ENCODE results near the gene THEMIS2.

THEMIS2 gene

DNA sequence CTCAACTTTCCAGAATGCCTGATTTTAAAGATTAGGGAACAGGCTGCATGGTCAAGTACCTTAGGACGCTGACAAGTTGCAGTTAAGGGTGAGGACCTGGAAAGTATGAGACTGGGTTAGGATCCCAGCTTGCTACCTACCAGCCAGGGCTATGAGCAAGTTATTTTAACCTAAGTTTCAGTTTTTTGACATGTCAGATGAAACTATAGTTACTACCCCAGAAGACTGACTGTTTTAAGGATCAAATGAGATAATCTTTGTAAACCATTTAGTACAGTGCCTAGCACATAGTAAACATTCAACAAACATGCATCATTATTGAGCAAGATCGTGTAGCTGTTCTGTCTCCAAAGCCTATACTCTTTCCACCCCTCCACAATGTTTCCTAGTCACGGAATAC lies 14.4 kb downstream of the THEMIS2 start:
- DNase-seq: no peak

DNA sequence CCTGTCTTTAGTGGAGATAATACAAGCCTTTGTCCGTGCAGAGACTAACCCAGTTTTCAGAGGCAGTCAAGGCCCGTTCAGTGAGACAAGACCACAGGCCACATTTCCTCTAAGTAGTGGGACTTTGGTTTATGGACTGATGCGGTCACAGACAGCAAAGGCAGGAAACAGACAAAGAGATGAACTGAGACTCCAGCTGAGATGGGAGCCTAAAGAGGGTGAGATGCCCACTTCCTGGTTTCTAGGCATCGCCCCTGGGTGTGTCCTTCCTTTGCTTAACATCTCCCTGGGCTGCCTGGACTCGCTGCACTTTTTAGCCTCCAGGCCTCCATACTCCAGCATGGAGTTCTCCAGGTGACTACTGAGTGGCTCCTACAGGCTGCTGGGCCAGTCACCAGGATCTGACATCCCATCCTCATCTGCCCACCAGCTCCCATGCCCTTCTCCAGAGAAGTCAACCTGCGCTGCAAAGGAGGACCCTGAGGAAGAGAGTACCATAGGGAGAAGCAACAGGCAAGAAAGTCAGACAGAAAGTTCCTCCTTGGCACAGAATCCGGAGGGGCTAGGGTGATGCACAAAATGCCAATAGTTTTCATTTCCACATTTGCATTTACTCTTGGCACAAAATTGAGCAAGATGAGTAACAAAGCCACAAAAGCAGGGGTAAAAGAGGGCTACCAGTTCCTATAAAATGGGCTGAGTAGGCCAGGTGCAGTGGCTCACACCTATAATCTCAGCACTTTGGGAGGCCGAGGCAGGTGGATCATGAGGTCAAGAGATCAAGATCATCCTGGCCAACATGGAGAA lies 15.1 kb downstream of the THEMIS2 start:
- peak; percentile 68 for DNase-seq

DNA sequence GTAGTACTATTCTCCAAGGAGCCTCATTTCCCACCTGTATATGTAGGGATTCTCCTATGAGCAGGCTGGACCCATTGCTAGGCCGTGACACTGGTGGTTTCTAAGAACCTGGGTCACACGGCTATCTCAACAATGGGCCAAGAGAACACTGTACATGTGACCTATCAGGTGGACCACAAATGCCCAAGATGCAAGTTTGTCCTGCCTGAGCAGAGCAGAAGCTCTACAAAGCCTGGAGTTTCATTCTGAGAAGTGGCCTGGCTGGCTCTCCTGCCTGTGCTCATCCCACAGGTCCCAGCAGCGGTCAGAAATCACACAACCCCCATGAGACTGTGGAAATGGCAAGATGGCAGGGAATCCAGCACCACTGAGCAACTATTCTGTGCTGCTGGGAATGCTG lies 17.2 kb downstream of the THEMIS2 start:
- DNase-seq: no peak

DNA sequence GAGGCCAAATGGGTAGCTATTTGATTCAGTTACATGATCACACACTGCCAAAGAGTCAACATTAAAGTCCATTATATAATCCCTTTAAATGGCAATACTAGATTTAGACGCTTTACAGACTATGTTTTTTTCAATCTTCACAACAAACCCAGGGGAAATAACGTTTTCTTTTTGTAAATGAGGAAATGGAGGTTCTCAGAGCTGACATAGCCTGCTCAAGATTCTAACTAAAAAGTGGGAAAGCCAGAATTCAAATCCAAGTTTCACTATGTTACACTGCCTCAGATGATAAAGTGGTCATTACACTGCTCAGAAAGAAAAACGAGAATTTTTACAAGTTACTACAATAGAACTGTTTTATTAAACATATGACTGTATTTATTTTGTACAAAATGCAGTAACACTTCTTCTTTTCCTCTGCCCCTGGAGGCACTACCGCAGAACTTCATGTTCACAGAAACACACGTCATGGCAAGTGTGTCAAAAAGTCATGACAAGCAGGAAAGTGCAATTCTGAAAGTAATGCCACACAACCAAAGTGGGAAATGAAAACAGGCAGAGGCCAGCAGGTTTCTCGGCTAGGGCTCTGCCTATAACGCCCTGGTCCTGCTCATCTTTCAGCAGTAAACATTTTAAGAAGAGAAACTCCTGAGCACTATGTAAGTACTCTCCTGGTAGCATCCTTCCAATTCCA lies 19.0 kb downstream of the THEMIS2 start:
- no peak for DNase-seq

DNA sequence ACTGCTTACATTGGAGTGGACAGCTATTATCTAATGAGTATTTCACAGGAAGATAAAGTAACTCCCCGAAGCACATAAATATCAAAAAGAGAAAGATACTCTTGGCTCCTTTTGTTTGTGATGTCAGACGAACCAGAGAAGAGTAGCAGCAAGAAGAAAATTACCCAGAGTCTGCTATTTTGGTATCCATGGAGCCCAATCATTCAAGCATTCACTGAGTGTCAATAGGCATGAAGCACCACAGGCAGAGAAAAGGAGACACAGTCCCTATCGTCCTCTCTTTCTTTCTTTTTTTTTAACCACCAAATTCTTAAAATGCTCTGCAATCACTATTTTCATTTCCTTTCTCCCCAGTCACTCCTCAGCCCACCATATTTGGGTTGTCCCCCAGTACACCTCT lies 22.2 kb downstream of the THEMIS2 start:
- DNase-seq: no peak

DNA sequence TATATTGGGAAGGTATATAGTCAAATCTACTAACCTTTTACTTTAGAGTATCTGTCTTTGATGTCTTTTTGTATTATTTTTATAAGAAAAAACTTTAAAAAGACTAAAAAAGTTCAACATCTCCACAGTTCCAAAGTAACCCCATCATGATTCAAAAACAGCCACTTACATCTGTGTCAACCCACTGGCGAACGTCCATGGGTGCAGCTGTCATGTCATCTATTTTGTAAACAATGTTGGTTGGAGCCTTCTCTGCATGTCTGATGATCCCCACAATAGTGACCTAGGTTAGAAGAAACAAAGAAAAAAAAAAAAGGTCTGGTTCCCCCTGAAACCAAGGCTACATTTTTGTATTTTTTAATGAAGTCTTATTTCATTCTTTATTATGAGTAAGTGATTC lies 34.4 kb downstream of the THEMIS2 start:
- DNase-seq: no peak

DNA sequence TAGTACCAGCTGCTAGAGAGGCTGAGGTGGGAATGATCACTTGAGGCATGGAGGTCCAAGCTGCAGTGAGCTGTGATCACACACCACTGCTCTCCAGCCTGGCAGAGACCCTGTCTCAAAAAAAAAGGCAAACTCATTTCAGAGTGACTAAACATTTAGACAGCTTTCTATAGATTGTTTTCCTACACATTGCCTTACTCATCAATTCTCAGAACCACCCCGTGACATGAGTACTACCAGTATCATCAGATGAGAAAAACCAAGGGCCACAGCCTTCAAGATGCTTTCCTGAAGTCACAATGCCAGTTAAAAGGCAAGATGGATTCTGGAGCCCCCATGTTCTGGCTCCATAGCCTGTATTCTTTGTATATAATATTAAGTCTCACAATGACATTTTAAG lies 40.1 kb downstream of the THEMIS2 start:
- no peak for DNase-seq

DNA sequence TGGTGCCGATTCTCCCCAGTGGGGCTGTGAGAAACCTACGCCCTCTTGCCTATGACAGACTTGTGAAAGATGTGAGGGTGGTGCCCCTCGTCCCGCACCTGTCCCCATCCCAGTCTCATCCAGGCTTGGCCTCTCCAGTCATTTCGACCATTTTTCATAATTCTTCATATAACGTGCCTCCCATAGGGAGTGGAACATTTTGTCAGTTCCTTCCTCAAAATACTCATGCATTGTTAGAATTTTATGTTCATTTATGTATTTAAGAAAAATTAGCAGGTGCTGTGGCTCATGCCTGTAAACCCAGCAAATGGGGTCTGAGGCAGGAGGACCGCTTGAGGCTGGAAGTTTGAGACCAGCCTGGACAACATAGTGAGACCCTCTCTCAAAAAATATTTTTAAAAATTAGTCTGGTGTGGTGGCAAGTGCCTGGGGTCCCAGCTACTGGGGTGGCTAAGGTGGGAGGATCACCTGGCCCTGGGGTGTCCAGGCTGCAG lies 42.8 kb downstream of the THEMIS2 start:
- no peak for DNase-seq

DNA sequence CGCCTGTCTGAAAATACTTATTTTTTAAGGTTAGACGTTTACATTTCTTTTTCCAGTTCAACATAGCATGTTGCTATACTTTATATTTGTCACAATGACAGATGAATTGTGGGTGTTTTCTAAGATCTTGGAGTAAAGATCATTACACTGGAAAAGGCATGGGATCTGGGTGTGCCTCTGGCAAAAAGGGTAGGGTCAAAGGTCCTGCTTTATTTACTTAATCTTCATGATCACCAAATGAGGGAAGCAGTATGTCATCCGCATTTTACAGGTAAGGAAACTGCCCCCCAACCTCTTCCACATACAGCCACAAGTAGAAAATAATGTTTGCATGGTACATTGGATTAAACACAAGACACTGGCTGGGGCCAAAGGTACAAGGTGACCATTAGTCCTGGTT lies 49.9 kb downstream of the THEMIS2 start:
- DNase-seq: no peak

DNA sequence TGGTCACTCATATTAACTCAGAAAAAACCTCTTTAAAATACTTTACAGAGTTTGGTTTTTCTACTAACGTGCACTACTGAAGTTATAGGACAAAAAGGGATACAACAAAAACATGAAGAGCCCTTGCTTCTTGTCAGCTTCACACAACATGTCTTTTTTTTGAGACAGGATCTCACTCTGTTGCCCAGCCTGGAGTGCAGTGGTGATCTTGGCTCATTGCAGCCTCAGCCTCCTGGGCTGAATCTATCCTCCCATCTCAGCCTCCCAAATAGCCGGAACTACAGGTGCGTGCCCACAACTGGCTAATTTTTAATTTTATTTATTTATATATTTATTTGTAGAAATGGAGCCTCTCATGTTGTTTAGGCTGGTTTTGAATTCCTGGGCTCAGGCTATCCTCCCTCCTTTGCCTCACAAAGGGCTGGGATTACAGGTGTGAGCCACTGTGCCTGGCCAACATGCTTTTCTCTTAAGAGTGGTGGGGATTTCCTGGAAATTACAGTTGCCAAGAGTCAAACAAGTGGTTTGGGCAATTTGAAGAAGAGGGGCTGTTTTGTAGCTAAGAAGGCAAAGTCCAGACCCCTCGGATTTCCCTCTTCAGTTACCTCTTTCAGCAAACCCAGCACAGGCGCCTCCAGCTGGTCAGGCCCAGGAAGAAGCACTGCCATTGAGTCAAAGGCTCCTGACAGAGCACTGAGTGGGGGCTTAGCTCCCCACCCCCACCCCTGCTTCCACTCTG lies 56.0 kb downstream of the THEMIS2 start:
- DNase-seq: no peak

DNA sequence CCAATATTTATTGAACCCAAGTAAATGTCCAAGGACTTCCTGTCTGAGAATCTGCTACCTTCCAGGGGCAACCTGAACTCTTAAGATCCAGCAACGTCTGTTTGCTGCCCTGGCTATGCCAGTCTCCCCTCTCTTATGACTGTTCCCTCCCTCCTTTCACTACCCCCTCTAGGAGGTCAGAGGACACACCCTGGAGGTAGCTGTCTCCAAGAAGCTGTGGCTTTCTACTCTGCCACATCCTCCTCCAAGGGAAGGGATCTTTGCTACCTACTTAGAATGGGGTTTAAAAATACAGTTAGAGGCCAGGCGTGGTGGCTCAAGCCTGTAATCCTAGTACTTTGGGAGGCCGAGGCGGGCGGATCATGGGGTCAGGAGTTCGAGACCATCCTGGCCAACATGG lies 58.8 kb downstream of the THEMIS2 start:
- DNase-seq: no peak

DNA sequence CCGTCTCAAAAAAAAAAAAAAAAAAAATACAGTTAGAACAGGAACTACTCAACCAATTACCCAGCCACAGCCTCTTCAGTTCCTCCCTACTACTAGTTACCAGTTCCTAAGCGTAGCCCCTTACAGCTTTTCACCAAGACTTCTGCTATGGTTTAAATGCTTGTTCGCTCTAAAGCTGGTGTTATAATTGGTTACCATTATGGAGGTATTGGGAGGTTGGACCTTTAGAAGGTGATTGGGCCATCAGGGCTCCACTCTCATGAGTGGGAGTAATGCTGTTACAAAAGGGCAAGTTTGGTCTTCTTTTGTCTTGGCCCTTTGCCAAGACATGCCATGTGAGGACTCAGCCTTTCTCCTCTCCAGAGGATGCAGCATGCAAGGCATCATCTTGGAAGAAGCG lies 59.4 kb downstream of the THEMIS2 start:
- peak; percentile 20 for DNase-seq

DNA sequence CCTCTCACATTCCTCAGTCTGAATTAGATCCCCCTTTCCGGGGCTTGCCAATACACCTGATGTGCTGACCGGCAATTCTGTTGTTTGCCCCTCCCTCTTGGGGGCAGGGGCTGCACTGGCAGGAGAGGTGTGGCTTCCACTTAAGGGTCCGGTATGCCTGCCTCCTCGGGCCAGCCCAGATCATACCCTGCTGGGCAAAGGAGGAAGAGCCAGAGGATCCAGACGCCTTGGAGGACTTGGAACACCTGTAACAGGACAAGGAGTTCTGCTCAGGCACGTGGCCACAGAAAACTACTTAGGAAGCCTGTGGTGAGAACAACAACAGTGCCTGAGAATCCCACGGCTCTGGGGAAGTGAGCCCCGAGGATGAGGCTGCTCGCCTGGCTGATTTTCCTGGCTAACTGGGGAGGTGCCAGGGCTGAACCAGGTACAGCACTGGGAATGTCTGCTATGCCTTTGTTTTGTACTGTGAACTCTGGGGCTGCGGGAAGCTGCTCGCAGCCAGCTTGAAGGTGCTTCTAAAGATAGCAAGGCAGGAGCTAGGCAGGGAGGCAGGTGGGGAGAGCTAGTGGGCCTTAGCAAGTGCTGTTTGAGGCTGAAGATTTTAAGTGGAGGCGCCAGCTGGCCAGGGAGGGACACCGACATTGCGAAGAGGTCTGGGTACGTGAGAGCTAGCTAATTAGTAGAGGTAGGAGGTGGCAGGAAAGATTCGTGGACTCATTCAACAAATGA lies 62.6 kb downstream of the THEMIS2 start, which contains the start of gene SMPDL3B:
Gene SMPDL3B, plus strand, starts transcription at position 183 of the 732 bp plus-strand sequence. Its CDS starts 184 bp downstream, at position 367.
- DNase-seq: no peak

DNA sequence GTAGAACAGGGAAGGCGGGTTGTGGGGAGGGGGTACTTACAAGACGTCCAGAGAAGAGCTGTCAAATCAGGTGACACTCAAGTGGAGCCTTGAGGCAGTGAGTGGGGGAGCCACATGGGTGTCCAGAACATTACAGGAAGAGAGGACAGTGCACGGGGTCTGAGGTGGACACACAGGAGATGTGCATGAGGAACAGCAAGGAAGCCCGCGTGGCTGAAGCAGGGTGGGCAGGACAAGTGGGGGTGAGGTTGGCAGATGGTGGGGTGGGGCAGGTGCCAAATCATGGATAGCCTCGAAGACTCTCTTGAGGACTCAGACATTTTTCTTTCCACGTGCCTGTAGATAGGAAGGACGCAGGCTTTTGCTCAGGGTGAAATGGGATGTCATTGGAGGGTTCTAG lies 63.4 kb downstream of the THEMIS2 start:
- no peak for DNase-seq
